Measurements from ENCODE around the gene PCYT1A. TPM values are rescaled to one million over a fixed set of nuclear protein-coding genes. Genes with fewer than 3 reads are reported as not detected.
"Not testable (repeated sequence)": the region's sequence is repeated elsewhere in the genome, so short reads cannot be mapped to it uniquely, and the experiment has no call there.

Gene PCYT1A
- total RNA-seq, 5 donors from 2014 or later (not counting 1 experiment from before 2014, with no cell fraction given): 61.1 to 87.9 (median 64.1) TPM

DNA sequence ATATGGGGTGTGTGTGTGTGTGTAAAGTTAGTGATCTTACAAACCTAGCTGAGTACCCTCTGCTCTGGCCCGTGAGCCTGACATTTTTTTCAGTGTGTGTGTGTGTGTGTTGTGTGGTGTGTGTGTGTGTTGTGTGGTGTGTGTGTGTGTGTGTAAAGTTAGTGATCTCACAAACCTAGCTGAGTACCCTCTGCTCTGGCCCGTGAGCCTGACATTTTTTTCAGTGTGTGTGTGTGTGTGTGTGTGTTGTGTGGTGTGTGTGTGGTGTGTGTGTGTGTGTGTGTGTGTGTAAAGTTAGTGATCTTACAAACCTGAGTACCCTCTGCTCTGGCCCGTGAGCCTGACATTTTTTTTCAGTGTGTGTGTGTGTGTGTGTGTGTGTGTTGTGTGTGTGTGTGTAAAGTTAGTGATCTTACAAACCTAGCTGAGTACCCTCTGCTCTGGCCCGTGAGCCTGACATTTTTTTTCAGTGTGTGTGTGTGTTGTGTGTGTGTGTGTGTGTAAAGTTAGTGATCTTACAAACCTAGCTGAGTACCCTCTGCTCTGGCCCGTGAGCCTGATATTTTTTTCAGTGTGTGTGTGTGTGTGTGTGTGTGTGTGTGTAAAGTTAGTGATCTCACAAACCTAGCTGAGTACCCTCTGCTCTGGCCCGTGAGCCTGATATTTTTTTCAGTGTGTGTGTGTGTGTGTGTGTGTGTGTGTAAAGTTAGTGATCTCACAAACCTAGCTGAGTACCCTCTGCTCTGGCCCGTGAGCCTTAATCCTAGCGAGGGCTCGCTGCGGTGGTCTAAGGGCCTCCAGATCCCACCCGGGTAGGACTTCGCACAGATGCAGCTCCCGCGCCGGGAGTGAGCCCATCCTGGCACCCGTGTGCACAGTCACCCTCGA lies 29.5 kb upstream of the PCYT1A start:
- H3K27me3 ChIP-seq (replicated peaks in 1 of 2; ENCODE audit: control insufficient read depth in 2 of 2, extremely low read depth in 1 of 2, insufficient read depth in 2 of 2, low read length in 1 of 2); ATAC-seq (replicated peaks in 1 of 4); H3K27me3 Mint-ChIP-seq; H3K9me3 Mint-ChIP-seq; H3K36me3 ChIP-seq (ENCODE audit: control insufficient read depth in 2 of 2, extremely low read depth in 1 of 2, insufficient read depth in 1 of 2, low read length in 1 of 2); H3K36me3 Mint-ChIP-seq; H3K9me3 ChIP-seq: not testable (repeated sequence)
- Mint-ChIP-seq H3K4me3 (peak overlapping the region; percentile 91 to 93 (median 91)), H3K27ac (peak overlapping the region; percentile 88 to 89), H3K4me1 (peaks cover 0 to 20% (median 7%) of the 10 kb centered on the region in 3 donors)
- CTCF ChIA-PET: interaction anchor here in 1 of 2 donors (0.7 to 1.0 kb wide), 2 partner anchors 10 to 66 kb away, joined by 3 to 4 read pairs; no protein-coding TSS in a partner anchor
- peak in 1 of 35 experiments; percentile 10 for DNase-seq
- H3K4me3 ChIP-seq (ENCODE audit: control insufficient read depth in 1 of 2, extremely low read depth in 1 of 2, low read length in 1 of 2): peak overlapping the region; percentile 89
- WGBS (ENCODE audit: insufficient coverage): 7% methylated on average over 12 of the region's 17 CpGs
- peak overlapping the region; percentile 86 for H3K27ac ChIP-seq (ENCODE audit: low read length)
- POLR2A ChIA-PET: interaction anchor here (0.5 to 0.6 kb wide), 3 partner anchors 116 to 981 kb away, joined by 3 to 7 read pairs (median 5); no protein-coding TSS in a partner anchor
- peaks cover 2 to 19% of the 10 kb centered on the region in 2 experiments for H3K4me1 ChIP-seq (ENCODE audit: control insufficient read depth in 1 of 2, extremely low read depth in 1 of 2, insufficient read depth in 2 of 2, low read length in 2 of 2)

DNA sequence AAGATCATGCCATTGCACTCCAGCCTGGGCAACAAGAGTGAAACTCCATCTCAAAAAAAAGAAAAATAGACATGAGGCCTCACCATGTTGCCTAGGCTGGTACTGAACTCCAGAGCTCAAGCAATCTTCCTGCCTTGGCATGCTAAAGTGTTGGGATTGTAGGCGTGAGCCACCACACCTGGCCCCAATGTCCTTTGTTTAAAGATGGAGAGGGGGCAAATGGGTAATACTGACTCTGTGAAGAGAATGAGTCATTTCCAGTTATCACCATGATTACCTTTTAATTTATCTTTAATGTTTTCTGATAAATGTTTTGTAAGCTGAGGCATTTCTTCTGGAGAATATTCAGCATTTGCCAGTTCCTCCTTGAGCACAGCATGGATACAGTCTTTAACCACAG lies 28.3 kb upstream of the PCYT1A start:
- no peak for ATAC-seq (replicated peaks in 1 of 4)
- H3K9me3 ChIP-seq: no peaks in the 10 kb centered on the region
- ChIA-PET CTCF (no interaction called here), POLR2A (no interaction called here)
- Mint-ChIP-seq H3K27me3 (no peaks in the 10 kb centered on the region), H3K4me3 (peak overlapping the region in 1 of 3 donors; percentile 37), H3K27ac (no peak overlapping the region), H3K36me3 (no peaks in the 10 kb centered on the region), H3K9me3 (no peaks in the 10 kb centered on the region), H3K4me1 (peaks cover 0 to 20% (median 7%) of the 10 kb centered on the region in 3 donors)
- H3K36me3 ChIP-seq (ENCODE audit: control insufficient read depth in 2 of 2, extremely low read depth in 1 of 2, insufficient read depth in 1 of 2, low read length in 1 of 2): peaks cover 0 to 5% of the 10 kb centered on the region in 2 donors
- H3K27ac ChIP-seq (ENCODE audit: low read length): no peak overlapping the region
- WGBS (ENCODE audit: insufficient coverage): no CpG with 5 or more reads among the region's 1 CpG
- peaks cover 2 to 19% of the 10 kb centered on the region in 2 experiments for H3K4me1 ChIP-seq (ENCODE audit: control insufficient read depth in 1 of 2, extremely low read depth in 1 of 2, insufficient read depth in 2 of 2, low read length in 2 of 2)
- no peak overlapping the region for H3K4me3 ChIP-seq (ENCODE audit: control insufficient read depth in 1 of 2, extremely low read depth in 1 of 2, low read length in 1 of 2)
- H3K27me3 ChIP-seq (replicated peaks in 1 of 2; ENCODE audit: control insufficient read depth in 2 of 2, extremely low read depth in 1 of 2, insufficient read depth in 2 of 2, low read length in 1 of 2): no peaks in the 10 kb centered on the region
- no peak for DNase-seq

- peaks cover 0 to 5% of the 10 kb centered on the region in 2 donors for H3K36me3 ChIP-seq (ENCODE audit: control insufficient read depth in 2 of 2, extremely low read depth in 1 of 2, insufficient read depth in 1 of 2, low read length in 1 of 2)
- H3K27me3 ChIP-seq (replicated peaks in 1 of 2; ENCODE audit: control insufficient read depth in 2 of 2, extremely low read depth in 1 of 2, insufficient read depth in 2 of 2, low read length in 1 of 2): no peaks in the 10 kb centered on the region
- H3K4me3 Mint-ChIP-seq: peak overlapping the region in 1 of 3 donors; percentile 28
- peaks cover 2 to 19% of the 10 kb centered on the region in 2 experiments for H3K4me1 ChIP-seq (ENCODE audit: control insufficient read depth in 1 of 2, extremely low read depth in 1 of 2, insufficient read depth in 2 of 2, low read length in 2 of 2)
- H3K27ac Mint-ChIP-seq: peak overlapping the region; percentile 3 to 75
- H3K27me3 Mint-ChIP-seq: no peaks in the 10 kb centered on the region
- no peaks in the 10 kb centered on the region for H3K9me3 ChIP-seq
- CTCF ChIA-PET: no interaction called here
- H3K9me3 Mint-ChIP-seq: no peaks in the 10 kb centered on the region
- H3K36me3 Mint-ChIP-seq: no peaks in the 10 kb centered on the region
- no peak for ATAC-seq (replicated peaks in 1 of 4)
- H3K4me3 ChIP-seq (ENCODE audit: control insufficient read depth in 1 of 2, extremely low read depth in 1 of 2, low read length in 1 of 2): no peak overlapping the region
- no peak for DNase-seq
- no peak overlapping the region for H3K27ac ChIP-seq (ENCODE audit: low read length)
- 100% methylated on average over 3 of the region's 3 CpGs for WGBS (ENCODE audit: insufficient coverage)
- POLR2A ChIA-PET: interaction anchor here (0.6 to 0.8 kb wide), 4 partner anchors 61 to 1398 kb away, joined by 3 to 7 read pairs (median 4); no protein-coding TSS in a partner anchor
- peaks cover 0 to 20% (median 7%) of the 10 kb centered on the region in 3 donors for H3K4me1 Mint-ChIP-seq
Observed at GRCh38 chr3:196314597-196314996, 27.1 kb upstream of the PCYT1A start.

GRCh38 chr3:196314086-196314485 lies 26.6 kb upstream of the PCYT1A start:
- H3K36me3 Mint-ChIP-seq; DNase-seq; CTCF ChIA-PET; H3K9me3 Mint-ChIP-seq; H3K9me3 ChIP-seq; H3K4me3 ChIP-seq (ENCODE audit: control insufficient read depth in 1 of 2, extremely low read depth in 1 of 2, low read length in 1 of 2); H3K27me3 ChIP-seq (replicated peaks in 1 of 2; ENCODE audit: control insufficient read depth in 2 of 2, extremely low read depth in 1 of 2, insufficient read depth in 2 of 2, low read length in 1 of 2); H3K27ac ChIP-seq (ENCODE audit: low read length); H3K36me3 ChIP-seq (ENCODE audit: control insufficient read depth in 2 of 2, extremely low read depth in 1 of 2, insufficient read depth in 1 of 2, low read length in 1 of 2); H3K27me3 Mint-ChIP-seq; H3K4me3 Mint-ChIP-seq; ATAC-seq (replicated peaks in 1 of 4): not testable (repeated sequence)
- POLR2A ChIA-PET: interaction anchor here in 1 of 2 donors (0.8 kb wide), 1 partner anchor 80 kb away, joined by 4 read pairs; no protein-coding TSS in a partner anchor
- H3K4me1 ChIP-seq (ENCODE audit: control insufficient read depth in 1 of 2, extremely low read depth in 1 of 2, insufficient read depth in 2 of 2, low read length in 2 of 2): peaks cover 2 to 17% of the 10 kb centered on the region in 2 experiments
- peaks cover 0 to 16% (median 6%) of the 10 kb centered on the region in 3 donors for H3K4me1 Mint-ChIP-seq
- 100% methylated on average over 2 of the region's 7 CpGs for WGBS (ENCODE audit: insufficient coverage)
- H3K27ac Mint-ChIP-seq: peak overlapping the region in 1 of 2 donors; percentile 57

DNA sequence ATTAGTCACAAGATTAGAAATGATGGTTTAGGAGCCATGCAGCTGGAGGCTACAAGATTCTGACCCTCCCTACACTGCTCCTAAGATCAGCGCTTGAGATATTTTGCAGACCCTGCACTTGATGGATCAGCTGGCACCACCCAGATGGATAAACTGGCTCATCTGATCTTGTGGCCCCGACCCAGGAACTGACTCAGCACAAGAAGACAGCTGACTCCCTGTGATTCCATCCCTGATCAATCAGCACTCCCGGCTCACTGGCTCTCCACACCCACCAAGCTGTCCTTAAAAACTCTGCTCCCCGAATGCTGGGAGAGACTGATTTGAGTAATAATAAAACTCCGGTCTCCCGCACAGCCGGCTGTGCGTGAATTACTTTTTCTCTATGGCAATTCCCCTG lies 15.4 kb upstream of the PCYT1A start:
- H3K4me1 Mint-ChIP-seq; H3K27me3 Mint-ChIP-seq; POLR2A ChIA-PET; H3K9me3 ChIP-seq; H3K27ac ChIP-seq (ENCODE audit: low read length); H3K9me3 Mint-ChIP-seq; H3K4me3 Mint-ChIP-seq; H3K27me3 ChIP-seq (replicated peaks in 1 of 2; ENCODE audit: control insufficient read depth in 2 of 2, extremely low read depth in 1 of 2, insufficient read depth in 2 of 2, low read length in 1 of 2); H3K27ac Mint-ChIP-seq; H3K4me3 ChIP-seq (ENCODE audit: control insufficient read depth in 1 of 2, extremely low read depth in 1 of 2, low read length in 1 of 2); H3K36me3 ChIP-seq (ENCODE audit: control insufficient read depth in 2 of 2, extremely low read depth in 1 of 2, insufficient read depth in 1 of 2, low read length in 1 of 2); DNase-seq; CTCF ChIA-PET; H3K4me1 ChIP-seq (ENCODE audit: control insufficient read depth in 1 of 2, extremely low read depth in 1 of 2, insufficient read depth in 2 of 2, low read length in 2 of 2); ATAC-seq (replicated peaks in 1 of 4): not testable (repeated sequence)
- WGBS (ENCODE audit: insufficient coverage): no CpG with 5 or more reads among the region's 8 CpGs
- H3K36me3 Mint-ChIP-seq: peaks cover 14% of the 10 kb centered on the region

- H3K27ac Mint-ChIP-seq; H3K27ac ChIP-seq (ENCODE audit: low read length); H3K27me3 Mint-ChIP-seq; H3K4me3 ChIP-seq (ENCODE audit: control insufficient read depth in 1 of 2, extremely low read depth in 1 of 2, low read length in 1 of 2); ATAC-seq (replicated peaks in 1 of 4); H3K4me3 Mint-ChIP-seq; DNase-seq; H3K36me3 ChIP-seq (ENCODE audit: control insufficient read depth in 2 of 2, extremely low read depth in 1 of 2, insufficient read depth in 1 of 2, low read length in 1 of 2); H3K4me1 Mint-ChIP-seq; POLR2A ChIA-PET; H3K9me3 Mint-ChIP-seq; H3K9me3 ChIP-seq; H3K4me1 ChIP-seq (ENCODE audit: control insufficient read depth in 1 of 2, extremely low read depth in 1 of 2, insufficient read depth in 2 of 2, low read length in 2 of 2); H3K27me3 ChIP-seq (replicated peaks in 1 of 2; ENCODE audit: control insufficient read depth in 2 of 2, extremely low read depth in 1 of 2, insufficient read depth in 2 of 2, low read length in 1 of 2): not testable (repeated sequence)
- 80% methylated on average over 1 of the region's 10 CpGs for WGBS (ENCODE audit: insufficient coverage)
- CTCF ChIA-PET: interaction anchor here in 1 of 2 donors (0.6 kb wide), 1 partner anchor 383 kb away, joined by 3 read pairs; no protein-coding TSS in a partner anchor
- H3K36me3 Mint-ChIP-seq: peaks cover 14% of the 10 kb centered on the region
Observed at GRCh38 chr3:196302551-196302950, 15.0 kb upstream of the PCYT1A start.

Measured in T-cell (primary cell).